D721Med (cell line): ENCODE data around the gene CD93.

Source experiments
- DNase-seq: peaks from one replicate; pipeline ENCODE4 v3.0.0; 2011; ENCODE audit warnings: low spot score; ENCODE audit not compliant: insufficient read length
- FAIRE-seq: peaks from 2 replicates; lab custom pipeline; 2011; peaks lifted over from hg19 to GRCh38; lab: Jason Lieb, UNC
- CTCF ChIP-seq: IDR thresholded peaks from 2 replicates; pipeline ENCODE4 v1.5.1; 2012; ENCODE audit warnings: mild to moderate bottlenecking, control low read depth; ENCODE audit not compliant: insufficient read depth; ENCODE audit errors: missing control alignments

The CD93 gene

GRCh38 chr20:23090147-23090546, 4.0 kb upstream of the CD93 start:
- TF ChIP-seq CTCF, result no peak
- FAIRE-seq (no peak), DNase-seq (no peak)

DNA sequence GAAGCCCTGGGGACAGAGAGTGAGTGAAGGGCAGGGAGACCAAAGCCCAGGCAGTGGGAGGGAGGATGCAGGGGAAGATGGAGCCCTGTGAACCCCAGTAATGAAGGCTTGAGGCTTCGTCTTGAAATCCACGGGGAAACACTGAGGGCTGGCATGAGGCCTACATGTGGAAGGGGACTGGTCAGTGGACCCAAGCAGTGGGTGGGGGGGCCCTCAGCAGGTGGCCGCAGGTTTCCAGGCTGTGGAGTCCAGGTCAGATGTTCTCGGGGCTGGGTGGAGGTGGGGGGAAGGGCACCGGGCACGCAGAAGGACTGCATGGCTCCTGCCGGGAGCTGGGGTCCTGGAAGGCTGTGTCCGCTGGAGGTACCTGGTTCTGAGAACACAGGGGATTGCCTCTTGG, 2.7 kb upstream of the CD93 start:
- DNase-seq (no peak), FAIRE-seq (no peak)
- TF ChIP-seq CTCF, result no peak

GRCh38 chr20:23087587-23088251, 1.6 kb upstream of the CD93 start:
- DNase-seq, result no peak
- no peak for TF ChIP-seq CTCF

DNA sequence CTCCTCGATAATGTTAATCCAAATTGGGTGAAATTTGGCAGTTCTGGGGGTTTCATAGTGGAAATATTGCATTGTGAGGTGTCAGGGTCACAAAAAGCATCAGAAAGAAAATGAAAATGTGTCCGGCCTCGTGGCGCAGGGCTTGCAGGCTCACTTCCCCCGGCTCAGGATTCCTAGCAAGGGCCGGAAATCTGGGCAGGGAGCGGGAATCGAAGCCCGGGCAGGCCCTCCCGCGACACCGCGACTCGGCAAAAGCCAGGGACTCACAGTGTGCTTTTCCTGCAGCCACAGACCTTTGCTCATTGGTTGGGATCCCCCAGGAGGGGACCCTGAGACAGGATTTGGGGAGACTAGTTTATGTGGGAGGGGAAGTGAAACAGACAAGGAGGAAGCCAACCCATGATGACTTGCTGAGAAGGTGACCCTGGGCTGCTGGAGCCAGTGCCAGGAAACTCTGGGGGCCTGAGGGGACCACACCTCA, 847 bp upstream of the CD93 start:
- no peak for TF ChIP-seq CTCF
- FAIRE-seq, result no peak
- no peak for DNase-seq

More at GRCh38 chr20:23087587-23088251, 1.6 kb upstream of the CD93 start:
- FAIRE-seq, result no peak

DNA sequence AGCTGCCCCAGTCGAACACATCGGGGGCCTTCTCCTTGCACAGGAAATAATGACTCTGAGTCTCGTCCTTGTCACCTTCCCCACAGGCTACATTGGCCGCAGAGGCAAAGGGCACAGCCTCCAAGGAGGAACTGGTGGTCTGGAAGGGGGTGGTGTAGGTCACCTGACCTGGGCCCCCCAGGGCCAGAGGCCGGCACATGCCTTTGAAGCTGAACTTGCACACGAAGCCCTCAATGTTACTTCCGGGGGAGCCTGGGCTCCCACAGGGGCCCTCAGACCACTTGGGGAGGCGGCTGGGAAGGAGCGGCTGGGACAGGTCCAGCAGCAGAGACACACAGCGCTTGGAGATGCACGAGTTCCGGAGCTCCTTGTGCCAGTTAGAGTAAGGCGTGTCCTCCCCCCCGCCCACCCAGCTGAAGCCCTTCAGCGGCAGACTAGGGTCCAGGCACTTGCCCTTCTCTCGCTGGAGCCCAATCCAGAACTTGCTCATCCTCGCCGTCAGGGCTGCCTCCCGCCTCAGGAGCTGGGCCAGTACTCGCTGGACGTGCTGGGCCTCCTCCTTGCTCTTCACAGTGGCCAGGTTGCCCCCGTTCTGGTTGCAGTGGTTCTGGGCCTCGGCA, 578 bp downstream of the CD93 start:
- TF ChIP-seq CTCF, result no peak
- DNase-seq (no peak), FAIRE-seq (no peak)

DNA sequence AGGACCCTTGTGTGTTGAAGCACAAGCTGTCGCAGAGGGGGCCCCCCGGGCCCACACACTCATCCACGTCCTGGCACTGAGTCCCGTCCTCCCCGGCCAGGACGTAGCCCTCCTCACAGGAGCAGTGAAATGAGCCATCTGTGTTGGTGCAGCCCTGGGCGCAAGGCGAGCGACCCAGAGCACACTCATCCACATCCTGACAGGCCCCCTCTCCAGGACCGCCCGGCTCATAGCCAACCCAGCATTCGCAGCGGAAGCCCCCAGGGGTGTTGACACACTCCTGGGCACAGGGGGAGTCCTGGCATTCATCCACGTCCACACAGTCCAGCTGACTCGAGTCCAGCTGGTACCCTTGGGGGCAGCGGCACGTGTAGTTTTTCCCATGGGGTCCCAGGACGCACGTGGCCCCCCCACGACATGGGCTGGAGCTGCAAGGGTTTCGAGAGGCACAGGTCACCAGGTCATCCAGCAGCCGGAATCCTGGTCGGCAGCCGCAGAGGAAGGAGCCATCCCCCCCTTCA, 1.2 kb downstream of the CD93 start:
- no peak for TF ChIP-seq CTCF
- DNase-seq, result no peak
- no peak for FAIRE-seq
